NCI-H2196 treated with DMSO at 0.1 percent for 48 hours (cell line): ENCODE measurements around the gene CES5A.
"Not testable (repeated sequence)": the region's sequence is repeated elsewhere in the genome, so short reads cannot be mapped to it uniquely, and the experiment has no call there.

ENCODE experiments used
- DNase-seq: peaks from one replicate; lab custom pipeline; 2025; ENCODE audit not compliant: unreplicated experiment; lab: John Stamatoyannopoulos, UW

CES5A gene

GRCh38 chr16:55875273-55875672, at the start of gene CES5A:
Gene CES5A (minus strand): TSS chr16:55875373. CDS start chr16:55875221, 152 bp downstream.
- DNase-seq: no peak

- DNase-seq: no peak
Measured at GRCh38 chr16:55922662-55923061, 47.5 kb upstream of the CES5A start.

- DNase-seq: no peak
Measured at GRCh38 chr16:55917373-55918160, 42.4 kb upstream of the CES5A start.

GRCh38 chr16:55915096-55915827, 40.1 kb upstream of the CES5A start:
- no peak for DNase-seq

GRCh38 chr16:55914383-55914782, 39.2 kb upstream of the CES5A start:
- no peak for DNase-seq

GRCh38 chr16:55913716-55914115, 38.5 kb upstream of the CES5A start:
- no peak for DNase-seq

GRCh38 chr16:55913121-55913520, 37.9 kb upstream of the CES5A start:
- DNase-seq: not testable (repeated sequence)

- no peak for DNase-seq
Measured at GRCh38 chr16:55912022-55912421, 36.8 kb upstream of the CES5A start.

GRCh38 chr16:55911616-55912015, 36.4 kb upstream of the CES5A start:
- DNase-seq: no peak

GRCh38 chr16:55909876-55910275, 34.7 kb upstream of the CES5A start:
- DNase-seq: no peak

- DNase-seq: no peak
Measured at GRCh38 chr16:55908641-55909040, 33.5 kb upstream of the CES5A start.

- DNase-seq: no peak
Measured at GRCh38 chr16:55907661-55908060, 32.5 kb upstream of the CES5A start.

- DNase-seq: no peak
Measured at GRCh38 chr16:55906123-55906522, 30.9 kb upstream of the CES5A start.

- DNase-seq: no peak
Measured at GRCh38 chr16:55905651-55906050, 30.5 kb upstream of the CES5A start.

GRCh38 chr16:55901566-55902217, 26.5 kb upstream of the CES5A start:
- no peak for DNase-seq

GRCh38 chr16:55900616-55901393, 25.6 kb upstream of the CES5A start:
- DNase-seq: no peak

- DNase-seq: no peak
Measured at GRCh38 chr16:55899857-55900256, 24.7 kb upstream of the CES5A start.

- DNase-seq: no peak
Measured at GRCh38 chr16:55898592-55898991, 23.4 kb upstream of the CES5A start.

GRCh38 chr16:55892821-55893220, 17.6 kb upstream of the CES5A start:
- DNase-seq: no peak

GRCh38 chr16:55889518-55889917, 14.3 kb upstream of the CES5A start:
- no peak for DNase-seq

GRCh38 chr16:55888546-55888945, 13.4 kb upstream of the CES5A start:
- DNase-seq: no peak
